IPS-NIHi7 (cell line): ENCODE measurements around the gene CERK.
"Not testable (repeated sequence)": the region's sequence is repeated elsewhere in the genome, so short reads cannot be mapped to it uniquely, and the experiment has no call there.

Source experiments
- DNase-seq: peaks from one replicate; pipeline ENCODE4 v3.0.0; 2012; ENCODE audit warnings: mixed read lengths; ENCODE audit errors: extremely low spot score

CERK gene

DNA sequence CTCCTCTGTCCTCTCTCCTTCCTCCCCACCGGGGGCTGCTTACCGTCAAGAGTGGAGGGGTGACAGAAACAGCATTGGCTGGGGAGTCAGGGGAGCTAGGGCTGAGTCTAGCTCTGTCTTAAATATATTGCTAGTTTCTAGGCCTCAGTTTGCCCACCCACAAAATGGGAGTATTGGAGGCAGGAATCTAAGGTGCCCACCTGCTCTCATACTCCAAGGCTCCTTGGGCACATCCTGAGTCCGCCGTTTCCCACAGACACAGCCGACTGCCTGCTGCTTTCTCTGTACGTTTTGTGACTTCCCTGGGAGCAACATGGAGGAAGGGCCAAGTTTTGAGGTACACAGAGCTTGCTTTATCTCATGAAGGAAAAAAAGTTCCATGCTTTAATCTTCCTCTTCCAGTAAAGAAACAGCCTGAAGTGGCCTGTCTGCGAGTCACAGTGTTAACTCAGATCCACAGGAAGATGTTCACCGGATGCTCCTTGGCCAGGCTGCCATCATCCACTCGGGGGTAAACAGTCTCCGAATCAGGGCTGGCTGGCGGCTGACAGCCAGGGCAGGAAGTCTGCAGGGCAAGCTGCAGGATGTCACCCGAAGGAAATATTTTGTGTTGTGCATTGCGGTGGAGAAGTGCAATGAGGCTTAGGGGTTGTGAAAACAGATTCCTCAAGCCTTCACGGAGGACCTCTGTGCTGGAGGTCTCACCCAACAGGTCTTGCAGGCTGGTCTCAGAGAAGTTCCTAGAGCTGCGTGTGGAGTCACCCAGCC lies 11.0 kb upstream of the CERK start:
- DNase-seq: no peak

DNA sequence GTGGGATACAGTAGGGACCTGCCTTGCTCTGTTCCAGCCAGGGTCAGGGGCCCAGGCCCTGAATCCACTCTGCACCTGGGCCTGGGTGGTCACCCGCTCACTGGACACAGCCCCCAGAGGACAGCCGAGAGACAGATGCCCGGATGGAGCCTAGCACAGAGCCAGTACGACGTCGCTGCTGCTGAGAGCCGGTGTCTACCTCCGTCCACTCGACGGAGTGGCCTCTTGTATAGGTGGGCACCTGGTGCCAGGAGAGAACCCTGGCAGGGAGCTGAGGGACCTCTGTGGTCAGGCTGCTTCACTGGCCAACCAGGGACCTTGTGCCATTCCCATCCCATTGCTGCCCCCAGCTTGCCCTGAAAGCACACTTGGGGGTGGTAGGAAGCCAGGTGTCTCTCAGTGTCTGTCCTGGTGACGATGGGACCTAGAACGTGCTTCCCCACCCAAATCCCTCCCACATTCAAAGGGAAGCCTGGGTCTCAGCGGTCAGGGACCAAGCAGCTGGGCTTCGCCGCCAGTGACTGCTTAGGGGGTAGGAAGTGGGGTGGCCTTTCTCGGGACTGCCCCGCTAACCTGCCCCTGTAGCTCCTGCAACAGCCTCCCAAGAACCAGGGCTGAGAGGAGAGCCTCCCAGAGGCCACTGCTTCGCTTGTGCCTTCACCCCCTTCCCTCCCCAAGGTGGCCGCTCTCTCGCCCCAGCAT lies 10.3 kb upstream of the CERK start:
- DNase-seq: no peak

DNA sequence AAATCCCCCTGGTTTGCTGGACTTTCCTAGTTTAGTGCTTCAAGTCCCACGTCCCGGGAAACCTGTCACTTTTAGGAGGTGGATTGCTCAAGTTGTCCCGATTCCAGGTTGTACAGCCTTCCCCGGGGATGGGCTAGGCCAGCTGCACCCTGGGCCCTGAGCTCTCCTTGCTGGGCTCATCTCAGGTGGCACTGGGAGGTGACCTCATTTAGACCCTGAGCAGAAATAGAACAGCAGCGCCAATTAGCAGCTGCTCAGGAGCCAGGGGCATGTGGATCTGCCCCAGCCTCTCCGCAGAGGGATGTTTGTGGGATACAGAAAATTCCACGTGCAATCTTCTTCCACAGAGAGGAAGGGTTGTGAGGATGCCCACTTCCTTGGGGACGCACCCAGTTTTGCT lies 9.6 kb upstream of the CERK start:
- no peak for DNase-seq

DNA sequence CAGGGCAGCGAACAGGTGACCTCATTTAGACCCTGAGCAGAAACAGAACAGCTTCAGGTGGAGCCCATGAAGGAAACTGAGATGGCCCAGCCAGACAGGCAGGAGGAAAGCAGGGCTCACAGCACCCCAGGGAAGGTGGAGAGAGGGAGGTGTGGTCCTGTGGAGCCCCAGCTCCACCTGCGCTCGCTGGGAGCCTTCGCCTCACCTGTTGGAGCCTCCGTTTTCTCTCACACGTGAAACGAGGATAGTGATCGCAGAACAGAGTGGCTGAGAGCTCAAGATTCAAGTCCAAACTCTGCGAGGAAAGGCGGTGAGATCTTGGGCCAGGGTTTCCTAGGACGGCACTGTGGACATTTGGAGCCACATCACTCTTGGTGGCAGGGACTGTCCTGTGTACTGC lies 8.6 kb upstream of the CERK start:
- DNase-seq: no peak

DNA sequence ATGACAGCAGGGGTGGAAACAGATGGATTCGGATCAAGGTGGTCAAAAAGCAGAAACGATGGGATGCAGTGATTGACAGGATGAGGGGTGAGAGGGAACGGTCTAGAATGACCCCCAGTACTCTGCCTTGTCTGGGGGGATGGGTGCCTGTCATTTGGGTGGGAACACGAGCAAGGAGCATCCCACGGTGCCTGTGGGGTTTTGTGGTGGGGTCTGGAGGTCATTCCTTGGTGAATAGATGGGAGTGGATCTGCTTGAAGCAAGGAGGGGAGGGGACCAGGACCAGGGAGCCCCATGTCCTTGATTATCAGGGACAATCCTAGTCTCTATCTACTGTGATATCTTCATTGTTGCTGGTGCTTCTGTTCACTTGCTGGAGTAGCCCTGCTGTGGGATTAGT lies 8.1 kb upstream of the CERK start:
- DNase-seq: no peak

DNA sequence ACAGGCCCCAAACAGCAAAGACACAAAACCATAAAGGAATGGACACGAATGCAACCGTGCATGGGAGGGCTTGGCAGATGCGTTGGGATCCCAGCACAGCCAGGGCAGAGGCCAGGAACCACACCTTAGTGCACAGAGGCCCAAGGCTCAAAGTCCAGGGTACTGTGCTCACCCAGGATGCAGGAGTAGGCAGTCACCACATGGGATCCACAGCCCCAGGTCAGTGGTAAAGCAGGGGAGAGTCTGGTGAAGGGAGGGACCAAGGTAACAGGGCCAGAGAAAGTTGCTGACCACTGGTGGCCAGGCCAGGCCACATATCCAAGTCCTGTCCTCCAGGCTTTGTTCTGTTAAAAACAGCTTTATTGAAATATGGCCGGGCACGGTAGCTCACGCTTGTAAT lies 6.5 kb upstream of the CERK start:
- no peak for DNase-seq

DNA sequence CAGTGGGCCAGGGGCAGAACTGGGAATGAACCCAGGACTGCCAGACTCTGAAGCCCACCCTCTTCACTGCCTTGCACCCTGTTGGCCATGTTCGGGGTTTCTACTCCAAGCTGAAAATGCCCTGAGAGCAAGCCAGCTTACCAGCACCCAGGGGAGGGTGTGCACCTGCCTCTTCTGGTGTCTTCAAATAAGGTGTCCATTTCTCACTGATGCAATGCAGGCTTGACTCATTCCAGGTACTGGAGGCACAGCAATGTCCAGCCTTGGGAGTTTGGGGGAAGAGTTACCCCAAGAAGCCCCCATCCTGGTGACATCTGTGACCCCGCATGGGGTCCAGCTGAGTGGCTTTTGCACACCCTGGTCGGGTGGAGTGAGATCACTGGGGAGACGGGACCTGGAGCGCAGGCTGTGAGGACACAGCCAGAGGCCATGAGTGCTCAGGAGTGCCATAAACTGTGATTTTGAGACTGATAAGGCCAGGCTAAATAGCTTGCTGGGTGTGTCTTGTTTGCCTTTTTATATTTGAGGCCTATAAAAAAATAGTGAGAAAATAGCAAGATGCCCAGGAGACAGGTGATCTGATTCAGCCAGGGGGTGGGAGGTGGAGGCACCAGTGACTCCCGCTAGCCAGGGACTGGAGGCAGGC lies 4.6 kb upstream of the CERK start:
- DNase-seq: no peak

DNA sequence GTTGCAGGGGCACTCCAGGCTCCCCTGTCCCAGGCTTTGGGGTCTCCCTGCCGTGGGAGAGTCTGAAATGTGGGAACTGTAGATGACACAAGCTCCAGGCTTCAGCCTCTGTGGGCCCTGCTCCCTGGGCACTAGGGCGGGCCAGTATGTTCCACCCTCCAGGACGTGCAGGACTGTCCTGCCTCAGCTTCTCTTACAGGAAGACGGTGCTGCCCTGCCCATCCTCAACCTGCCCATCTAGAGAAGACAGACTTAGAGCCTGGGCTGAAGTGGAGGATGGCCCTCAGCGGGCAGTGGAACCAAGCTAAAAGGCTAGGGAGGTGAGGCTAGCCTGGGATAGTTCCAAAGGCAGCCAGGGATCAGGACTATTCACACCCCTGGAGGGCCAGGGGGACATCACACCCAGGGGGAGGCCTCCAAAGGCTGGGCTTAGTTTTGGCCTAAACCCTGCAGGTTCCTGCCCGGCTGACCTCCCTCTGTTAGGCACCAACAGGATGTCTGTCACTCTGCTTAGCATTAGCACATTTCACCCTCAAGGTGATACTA lies 4.0 kb upstream of the CERK start:
- DNase-seq: peak; percentile 29

DNA sequence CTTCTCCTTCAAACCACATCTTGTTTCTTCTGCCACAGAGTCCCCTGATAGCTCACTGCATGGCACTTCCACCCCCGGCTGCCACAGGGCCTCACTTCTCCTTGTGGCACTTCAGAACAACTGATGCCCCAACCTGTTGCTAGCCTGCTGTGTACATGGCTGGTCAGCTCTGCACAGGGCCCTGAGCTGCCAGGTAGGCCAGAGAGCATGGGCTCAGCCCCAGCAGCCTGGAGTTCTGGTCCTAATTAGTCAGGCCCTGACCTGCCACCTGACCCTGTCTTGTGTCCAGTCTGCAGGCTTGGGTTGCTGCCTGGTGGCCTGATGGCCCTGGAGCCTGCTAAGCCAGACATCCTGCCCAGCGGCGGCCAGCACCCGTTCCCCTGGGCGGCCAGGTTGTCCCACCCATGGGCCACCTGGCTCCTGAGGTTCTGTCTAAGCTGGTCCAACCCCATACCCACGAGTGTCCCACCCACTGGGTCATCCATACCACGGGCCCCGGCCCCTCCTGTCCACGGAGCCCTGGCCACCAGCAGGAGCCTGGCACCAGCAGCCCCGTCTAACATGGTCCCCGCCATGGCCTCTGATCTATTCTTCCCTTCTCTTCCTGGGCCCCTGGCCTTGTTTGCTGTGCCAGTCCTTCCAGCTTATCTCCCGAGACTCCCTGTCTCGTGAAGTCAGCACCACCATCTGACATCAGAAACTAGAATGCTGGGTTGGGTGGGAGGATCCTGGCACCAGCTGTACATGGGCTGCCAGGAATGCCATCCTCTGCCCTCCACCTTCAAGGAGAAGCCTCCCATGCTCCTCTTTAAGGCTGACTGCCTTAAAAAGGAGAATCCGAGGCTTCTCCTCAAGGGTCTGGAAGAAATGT lies 3.1 kb upstream of the CERK start:
- no peak for DNase-seq

DNA sequence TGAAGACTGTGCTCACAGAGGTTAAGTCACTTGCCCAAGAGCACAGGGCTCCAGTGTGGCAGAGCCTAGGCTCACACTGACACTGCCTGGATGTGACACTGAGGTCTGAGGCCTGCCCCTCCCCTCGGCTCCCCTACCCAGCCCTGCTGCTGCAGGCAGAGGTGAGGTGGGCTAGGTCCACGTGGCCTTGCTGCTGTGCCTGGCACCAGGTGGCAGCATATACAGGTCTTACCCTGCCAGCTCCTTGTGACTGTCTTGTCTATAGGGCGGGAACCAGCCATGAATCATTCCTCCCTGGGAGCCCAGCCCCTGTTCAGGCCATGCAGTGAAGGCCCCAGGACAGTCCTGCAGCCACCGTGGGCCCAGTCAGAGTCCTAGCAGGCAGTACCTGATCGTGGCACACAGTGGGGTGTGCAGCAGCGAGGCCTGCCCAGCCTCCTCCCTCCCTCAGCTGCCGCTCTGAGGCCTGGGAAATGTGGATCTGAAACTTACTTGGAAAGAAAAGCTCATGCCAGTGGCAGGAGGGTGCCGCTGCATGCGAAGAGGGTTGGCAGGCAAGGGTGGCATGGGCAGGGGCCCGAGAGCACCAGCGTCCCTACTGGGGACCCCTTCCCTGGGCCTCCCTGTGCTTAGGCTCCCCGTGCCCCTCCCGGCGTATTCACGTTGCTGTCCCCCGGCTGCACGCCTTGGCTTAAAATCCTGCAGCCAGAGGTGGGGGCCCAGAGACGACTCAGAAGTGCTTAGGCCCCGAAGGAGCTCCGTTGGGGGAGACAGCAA lies 1.2 kb upstream of the CERK start:
- DNase-seq: peak; percentile 47

DNA sequence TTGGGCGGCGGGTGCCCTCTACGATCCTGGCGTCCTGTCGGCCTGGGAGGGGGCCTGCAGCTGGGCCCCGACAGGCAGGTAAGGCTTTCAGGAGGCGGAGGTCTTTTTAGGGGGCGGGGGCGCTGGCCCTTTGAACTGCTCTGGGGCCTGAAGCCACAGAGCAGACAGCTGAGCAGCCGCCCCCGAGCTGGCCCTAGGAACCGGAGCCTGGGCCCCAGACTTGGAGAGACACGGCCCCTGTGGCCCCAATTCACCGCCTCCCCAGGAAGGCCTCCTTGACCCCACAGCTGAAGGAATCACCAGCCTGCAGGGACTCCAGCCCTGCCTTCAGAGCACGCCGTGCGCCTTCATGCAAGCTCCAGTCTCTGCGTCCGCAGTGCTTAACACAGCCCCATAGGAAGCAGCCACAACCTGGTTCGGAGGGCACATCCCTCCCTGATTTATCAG lies 618 bp upstream of the CERK start:
- peak; percentile 41 for DNase-seq

DNA sequence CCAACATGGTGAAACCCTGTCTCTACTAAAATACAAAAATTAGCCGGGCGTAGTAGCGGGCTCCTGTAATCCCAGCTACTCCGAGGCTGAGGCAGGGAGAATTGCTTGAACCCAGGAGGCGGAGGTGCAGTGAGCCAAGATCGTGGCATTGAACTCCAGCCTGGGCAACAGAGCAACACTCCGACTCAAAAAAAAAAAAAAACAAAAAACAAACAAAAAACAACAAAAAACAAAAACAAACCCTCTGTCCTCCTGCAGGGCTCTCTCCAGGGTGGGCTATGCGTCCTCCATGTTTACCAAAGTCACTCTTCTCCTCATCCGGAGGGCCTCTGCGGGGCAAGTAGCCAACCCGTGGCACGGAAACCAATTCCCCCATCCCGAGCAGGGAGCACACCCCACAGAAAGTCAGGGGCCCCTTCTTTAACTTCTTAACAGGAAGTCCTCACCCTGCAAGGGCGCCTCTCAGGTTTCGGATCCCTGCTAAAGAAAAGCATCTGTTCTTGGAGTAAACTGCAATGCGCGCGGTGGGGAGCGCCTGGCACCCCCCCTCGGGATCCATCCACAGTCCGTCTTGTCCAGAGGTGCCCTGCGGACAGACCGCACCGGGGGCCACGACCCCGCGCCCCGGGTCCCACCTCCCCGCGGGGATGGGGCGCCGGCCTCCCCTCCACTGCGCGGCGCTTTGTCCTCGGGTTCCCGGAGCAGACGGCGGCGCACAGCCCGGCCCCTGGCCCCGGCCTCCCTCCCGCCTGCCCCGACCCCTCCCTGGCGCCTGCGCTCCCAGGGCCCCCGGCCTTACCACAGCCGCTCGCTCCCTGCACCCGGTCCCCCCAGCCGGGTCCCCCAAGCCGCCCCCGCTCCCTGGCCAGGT lies 712 bp downstream of the CERK start:
- peak; percentile 71 for DNase-seq

DNA sequence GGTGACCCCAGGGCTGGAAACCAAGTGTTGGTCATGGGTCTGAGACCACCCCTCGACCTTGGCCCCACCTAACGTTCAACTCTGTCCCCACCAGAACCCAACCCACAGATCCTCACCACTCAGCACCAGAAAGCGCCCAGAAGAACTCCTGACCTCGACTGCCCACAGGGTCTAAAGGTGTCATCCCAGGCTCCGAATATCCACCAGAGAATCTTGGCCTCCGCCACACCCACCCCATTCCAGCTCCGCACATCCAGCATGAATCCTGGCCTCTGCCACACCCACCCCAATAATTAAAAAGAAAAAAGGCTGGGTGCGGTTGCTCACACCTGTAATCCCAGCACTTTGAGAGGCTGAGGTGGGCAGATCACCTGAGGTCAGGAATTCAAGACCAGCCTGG lies 1.3 kb downstream of the CERK start:
- no peak for DNase-seq

DNA sequence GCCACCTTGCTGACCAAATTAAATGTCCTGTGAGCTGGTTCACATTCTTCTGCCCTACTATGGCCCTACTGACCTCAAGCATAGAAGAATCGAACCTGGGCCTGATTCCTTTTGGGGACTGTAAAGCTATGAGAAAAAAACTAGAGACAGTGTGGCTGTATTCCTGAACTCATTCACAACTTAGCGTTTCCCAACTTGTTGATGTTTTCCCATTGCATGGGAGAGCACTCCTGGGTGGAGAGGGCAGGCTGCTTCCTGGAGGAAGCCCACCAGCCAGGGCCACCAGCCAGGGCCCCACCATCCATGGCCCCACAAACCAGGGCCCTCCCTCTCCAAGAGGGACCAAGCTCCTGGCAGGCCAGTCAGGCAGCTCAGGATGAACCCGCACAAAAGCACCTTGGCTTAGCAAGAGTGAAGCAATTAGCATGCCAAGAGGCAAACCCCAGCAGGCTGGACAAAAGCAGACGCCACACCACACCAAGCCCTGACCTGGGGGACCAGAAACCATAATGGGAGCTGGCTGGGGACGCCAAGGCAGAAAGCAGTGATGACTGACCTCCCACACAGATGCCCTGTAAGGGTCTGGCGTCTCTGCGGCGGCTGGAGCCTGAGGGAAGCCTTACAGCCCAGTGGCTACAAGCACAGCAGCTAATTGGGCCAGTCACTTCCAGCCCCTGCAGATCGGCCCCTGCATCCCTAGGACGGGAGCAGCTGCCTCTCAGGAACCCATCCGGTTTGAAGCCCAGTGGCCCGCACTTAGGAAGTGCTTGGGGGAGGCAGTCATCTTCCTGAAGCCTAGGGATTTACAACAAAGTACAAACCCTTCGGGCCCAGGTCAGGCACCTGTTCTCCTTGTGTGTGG lies 2.1 kb downstream of the CERK start:
- DNase-seq: peak; percentile 38

DNA sequence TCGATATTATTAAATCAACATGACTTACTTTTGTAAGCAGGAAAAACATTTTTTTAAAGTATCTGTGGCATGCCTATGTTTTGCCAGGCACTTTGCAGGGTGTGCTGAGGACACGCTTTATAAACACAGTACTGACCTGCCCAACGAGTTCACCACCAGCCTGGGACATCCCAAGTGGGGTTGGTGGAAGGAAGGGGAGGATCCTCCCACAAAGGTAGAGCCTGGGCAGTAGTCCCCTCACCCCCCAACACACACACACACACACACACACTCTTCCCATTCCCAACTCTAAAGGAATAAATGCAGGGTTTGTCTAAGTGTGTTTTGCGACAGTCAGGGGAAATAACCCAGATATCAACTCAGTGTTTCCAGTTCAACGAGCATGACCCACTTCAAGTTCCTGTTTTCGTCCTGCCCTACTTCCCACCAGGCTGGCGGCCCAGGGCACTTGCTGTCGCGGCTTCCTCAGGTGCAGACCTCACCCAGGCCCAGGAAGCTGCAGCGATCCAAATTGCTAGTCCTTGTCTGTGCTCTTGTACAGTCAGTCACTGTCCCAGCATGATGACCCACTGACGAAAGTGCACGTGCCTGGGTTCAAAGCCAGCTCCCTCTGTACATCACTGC lies 3.1 kb downstream of the CERK start:
- DNase-seq: no peak

DNA sequence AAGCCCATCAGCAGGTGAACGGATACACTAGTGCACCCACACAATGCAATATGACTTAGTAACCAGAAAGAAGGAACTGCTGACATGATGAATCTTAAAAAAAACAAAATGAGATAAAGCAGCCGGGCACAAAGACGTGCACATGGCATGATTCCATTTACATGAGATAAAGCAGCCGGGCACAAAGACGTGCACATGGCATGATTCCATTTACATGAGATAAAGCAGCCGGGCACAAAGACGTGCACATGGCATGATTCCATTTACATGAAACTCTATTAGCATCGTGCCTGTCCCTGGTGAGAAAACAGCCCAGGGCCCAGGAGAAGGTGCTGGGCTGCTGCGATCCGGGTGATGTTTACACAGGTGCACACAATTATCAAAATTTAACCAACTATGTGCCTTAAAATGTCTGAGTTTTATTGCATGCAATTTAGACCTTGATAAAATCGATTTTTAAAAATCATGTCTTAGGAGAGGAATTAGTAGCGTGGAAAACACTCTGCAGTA lies 3.8 kb downstream of the CERK start:
- not testable (repeated sequence) for DNase-seq

DNA sequence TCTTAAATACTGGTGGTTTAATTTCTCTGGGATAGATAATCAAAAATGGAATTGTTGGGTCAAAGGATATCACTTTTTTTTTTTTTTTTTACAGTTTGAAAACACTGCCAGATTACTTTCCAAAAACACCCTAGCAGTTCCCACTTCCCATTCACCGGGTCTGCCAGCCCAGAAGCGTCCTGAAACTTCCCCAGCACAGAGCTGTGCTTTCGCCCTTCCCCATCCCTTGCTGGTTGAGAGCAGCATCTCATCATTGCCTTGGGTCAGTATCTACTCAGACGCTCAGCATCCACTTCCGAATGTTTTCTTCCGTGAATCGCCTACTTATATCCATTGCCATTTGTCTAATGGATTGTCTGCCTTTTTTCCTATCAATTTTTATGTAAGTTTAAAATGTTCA lies 5.5 kb downstream of the CERK start:
- no peak for DNase-seq

DNA sequence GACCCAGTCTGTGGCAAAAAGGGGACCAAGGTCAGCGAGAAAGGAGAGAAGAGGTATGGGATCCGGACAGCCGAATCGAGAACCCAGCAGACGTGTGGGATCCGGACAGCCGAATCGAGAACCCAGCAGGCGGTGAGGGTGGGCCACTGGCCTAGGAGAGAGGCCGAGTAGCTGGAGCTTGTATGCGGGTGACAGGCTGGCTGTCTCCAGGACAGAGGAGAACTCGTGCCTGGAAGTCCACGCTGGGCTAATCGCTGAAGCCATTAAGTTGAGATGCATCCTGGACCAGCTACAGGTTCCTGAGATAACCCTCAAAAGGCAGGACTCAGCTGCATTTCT lies 6.0 kb downstream of the CERK start:
- no peak for DNase-seq
